Neural cell (in vitro differentiated cells): ENCODE measurements around the gene ST6GALNAC3. TPM values are rescaled to one million over a fixed set of nuclear protein-coding genes. Genes with fewer than 3 reads are reported as not detected.

Source experiments
- H2AFZ ChIP-seq: fragments of 200-600, 300-800 bp; sonication (generic), shearing (Covaris generic); 2 replicates; pipeline ENCODE4 v1.6.0; 2014; ENCODE audit warnings: low read depth, mild to moderate bottlenecking, antibody characterized with exemption, low read length, moderate library complexity
- H3F3A ChIP-seq: fragments of 200-600 bp; shearing (Covaris generic); 2 replicates; pipeline ENCODE4 v1.6.1; 2016; ENCODE audit warnings: mild to moderate bottlenecking, moderate library complexity, mixed read lengths, antibody characterized with exemption, low read length; ENCODE audit not compliant: insufficient read depth, poor library complexity, severe bottlenecking
- H3K27ac ChIP-seq: fragments of 200-600, 300-800 bp; sonication (generic), shearing (Covaris generic); 2 replicates; pipeline ENCODE4 v1.5.1; 2014; ENCODE audit warnings: mild to moderate bottlenecking, low read length, moderate library complexity
- H3K27me3 ChIP-seq: fragments of 300-800, 200-600 bp; sonication (generic), shearing (Covaris generic); 2 replicates; pipeline ENCODE4 v1.6.0; 2014; ENCODE audit warnings: mild to moderate bottlenecking, low read depth, low read length, moderate library complexity; ENCODE audit not compliant: insufficient read depth
- H3K36me3 ChIP-seq: fragments of 300-800, 200-600 bp; sonication (generic), shearing (Covaris generic); 2 replicates; pipeline ENCODE4 v1.5.1; 2014; ENCODE audit warnings: mild to moderate bottlenecking, antibody characterized with exemption, low read length, moderate library complexity; ENCODE audit not compliant: insufficient read depth
- H3K4me2 ChIP-seq: fragments of 300-800, 200-600 bp; sonication (generic), shearing (Covaris generic); 2 replicates; pipeline ENCODE4 v1.6.0; 2014; ENCODE audit warnings: mild to moderate bottlenecking, low read length
- H3K4me3 ChIP-seq: fragments of 300-800, 200-600 bp; sonication (generic), shearing (Covaris generic); 2 replicates; pipeline ENCODE4 v1.5.1; 2014; ENCODE audit warnings: mild to moderate bottlenecking, low read length, moderate library complexity
- H3K79me2 ChIP-seq: fragments of 200-600 bp; shearing (Covaris generic); replicated peaks from 2 replicates; pipeline ENCODE4 v1.6.0; 2014; ENCODE audit warnings: mild to moderate bottlenecking, low read length, moderate library complexity; ENCODE audit not compliant: insufficient read depth
- H3K9ac ChIP-seq: fragments of 300-800, 200-600 bp; sonication (generic), shearing (Covaris generic); 2 replicates; pipeline ENCODE4 v1.6.1; 2016; ENCODE audit warnings: mild to moderate bottlenecking, low read length, mixed read lengths
- H3K9me2 ChIP-seq: fragments of 200-600 bp; shearing (Covaris generic); 2 replicates; pipeline ENCODE4 v1.6.1; 2016; ENCODE audit warnings: mild to moderate bottlenecking, low read length, mixed read lengths; ENCODE audit not compliant: insufficient read depth
- H3K9me3 ChIP-seq: fragments of 200-600, 300-800 bp; sonication (generic), shearing (Covaris generic); 2 replicates; pipeline ENCODE4 v1.6.1; 2016; ENCODE audit warnings: mild to moderate bottlenecking, mixed run types, low read length, moderate library complexity, mixed read lengths
- H4K20me1 ChIP-seq: fragments of 200-600 bp; shearing (Covaris generic); 2 replicates; pipeline ENCODE4 v1.6.1; 2016; ENCODE audit warnings: mild to moderate bottlenecking, mixed run types; ENCODE audit not compliant: insufficient read depth
- EP300 ChIP-seq: fragments of 450-650 bp; conservative IDR thresholded peaks from 2 replicates; pipeline ENCODE4 v1.6.1; 2014; ENCODE audit warnings: antibody characterized with exemption, mild to moderate bottlenecking, moderate library complexity; ENCODE audit not compliant: poor library complexity, severe bottlenecking
- EZH2 ChIP-seq: fragments of 200-600, 300-800 bp; shearing (Covaris generic), sonication (generic); IDR thresholded peaks from 2 replicates; pipeline ENCODE4 v1.6.1; 2014; ENCODE audit warnings: antibody characterized with exemption, low read length, borderline replicate concordance, mild to moderate bottlenecking; ENCODE audit not compliant: insufficient read depth, poor library complexity, severe bottlenecking
- POLR2AphosphoS5 ChIP-seq: IDR thresholded peaks from 2 replicates; pipeline ENCODE4 v1.6.1; 2012
- SMC3 ChIP-seq: fragments of 450-650 bp; conservative IDR thresholded peaks from 2 replicates; pipeline ENCODE4 v1.6.1; 2014; ENCODE audit warnings: antibody characterized with exemption, mild to moderate bottlenecking, moderate library complexity; ENCODE audit not compliant: poor library complexity
- TAF1 ChIP-seq: IDR thresholded peaks from 2 replicates; pipeline ENCODE4 v1.6.1; 2012; ENCODE audit warnings: low read depth
- polyA plus RNA-seq: library from polyadenylated mRNA; depleted of rRNA; stranded (reverse); fragments of >200 nt; gene quantifications from 2 replicates; pipeline ENCODE4 v1.2.3, GENCODE V29; 2014
- TF ChIP-seq, protein P1 (sequence below): fragments of 450-650 bp; IDR thresholded peaks from 2 replicates; pipeline ENCODE4 v1.5.1; 2014; ENCODE audit warnings: antibody characterized with exemption, mild to moderate bottlenecking, moderate library complexity; ENCODE audit not compliant: poor library complexity, severe bottlenecking
- TF ChIP-seq, protein P2 (sequence below): IDR thresholded peaks from 2 replicates; pipeline ENCODE4 v1.6.1; 2012; ENCODE audit warnings: borderline replicate concordance

The ST6GALNAC3 gene
- polyA plus RNA-seq, 1 donor from 2014 or later = 3.6 TPM

DNA sequence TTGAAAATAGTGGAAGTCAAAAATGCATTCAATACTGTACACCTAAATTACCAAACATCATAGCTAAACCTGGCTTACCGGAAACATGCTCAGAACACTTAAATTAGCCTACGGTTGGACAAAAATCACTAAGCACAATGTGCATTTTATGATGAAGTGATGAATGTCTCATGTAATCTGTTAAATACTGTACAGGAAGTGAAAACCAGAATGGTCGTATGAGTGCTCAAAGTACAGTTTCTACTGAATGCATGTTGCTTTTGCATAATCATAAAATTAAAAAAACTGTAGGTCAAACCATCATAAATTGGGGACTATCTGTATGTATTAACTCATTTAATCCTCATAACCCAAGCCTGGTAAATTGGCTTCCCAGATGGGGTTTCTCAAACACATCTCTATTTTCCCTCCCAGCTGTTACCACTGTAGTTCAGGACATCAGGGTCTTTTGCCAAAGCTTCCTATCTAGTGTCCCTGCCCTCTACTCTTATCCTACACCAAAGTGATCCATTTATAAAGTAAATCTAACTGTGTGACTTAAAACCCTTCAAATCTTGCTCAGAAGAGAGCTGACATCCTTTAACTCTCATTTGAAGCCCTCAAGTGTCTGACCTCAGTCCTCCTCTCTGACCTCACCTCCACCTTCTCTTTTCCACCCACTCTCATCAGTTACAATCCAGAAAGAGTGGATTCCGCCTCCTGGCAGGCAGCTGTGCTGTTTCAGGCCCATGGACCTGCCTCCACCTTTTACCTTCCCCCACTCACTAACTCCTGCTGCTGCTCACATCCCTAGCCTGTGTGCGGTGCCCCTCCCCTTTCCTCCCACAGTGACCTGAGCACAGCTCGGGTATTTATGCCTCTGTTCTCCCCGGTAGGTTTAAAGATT lies 436.4 kb downstream of the ST6GALNAC3 start:
- no peaks in the 10 kb centered on the region for H3K36me3 ChIP-seq
- no peak overlapping the region for H3K4me2 ChIP-seq

DNA sequence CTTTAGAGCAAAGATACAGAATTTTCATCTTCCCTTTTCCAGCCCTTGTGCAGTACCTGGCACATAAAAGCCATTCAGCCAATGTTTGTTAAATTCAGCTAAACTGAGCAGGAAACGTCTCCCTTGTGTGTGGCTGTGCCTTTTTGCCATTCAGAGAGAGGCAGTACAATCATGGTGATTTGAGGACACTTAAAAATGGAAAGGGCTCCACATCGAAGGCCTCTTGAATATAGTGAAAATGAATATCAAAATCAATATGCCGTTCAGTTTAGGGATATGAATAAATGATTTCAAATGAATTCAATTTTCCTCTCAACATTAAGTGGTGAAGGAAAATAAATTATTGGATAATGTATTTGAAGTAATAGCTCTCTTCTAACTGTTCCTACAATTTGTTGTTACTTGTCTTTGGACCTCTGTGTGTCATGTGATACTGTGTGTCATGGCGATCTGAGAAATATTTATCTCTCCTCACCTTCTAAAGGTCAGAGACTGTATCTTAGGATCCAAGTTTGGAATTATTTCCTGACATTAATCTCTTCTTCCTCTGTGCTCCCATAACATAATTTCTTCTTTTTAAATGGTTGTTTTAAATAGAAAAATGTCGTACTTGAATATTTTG lies 437.1 kb downstream of the ST6GALNAC3 start:
- Histone ChIP-seq H3K36me3 (no peaks in the 10 kb centered on the region), H3K9ac (no peak overlapping the region), H4K20me1 (no peaks in the 10 kb centered on the region), H3K27ac (no peak overlapping the region), H3K4me2 (no peak overlapping the region), H3K9me3 (no peaks in the 10 kb centered on the region), H3K9me2 (no peaks in the 10 kb centered on the region), H3K79me2 (no peaks in the 10 kb centered on the region), H3K4me3 (no peak overlapping the region), H2AFZ (no peak overlapping the region), H3F3A (no peaks in the 10 kb centered on the region), H3K27me3 (no peaks in the 10 kb centered on the region)
- TF ChIP-seq, protein P1, sequence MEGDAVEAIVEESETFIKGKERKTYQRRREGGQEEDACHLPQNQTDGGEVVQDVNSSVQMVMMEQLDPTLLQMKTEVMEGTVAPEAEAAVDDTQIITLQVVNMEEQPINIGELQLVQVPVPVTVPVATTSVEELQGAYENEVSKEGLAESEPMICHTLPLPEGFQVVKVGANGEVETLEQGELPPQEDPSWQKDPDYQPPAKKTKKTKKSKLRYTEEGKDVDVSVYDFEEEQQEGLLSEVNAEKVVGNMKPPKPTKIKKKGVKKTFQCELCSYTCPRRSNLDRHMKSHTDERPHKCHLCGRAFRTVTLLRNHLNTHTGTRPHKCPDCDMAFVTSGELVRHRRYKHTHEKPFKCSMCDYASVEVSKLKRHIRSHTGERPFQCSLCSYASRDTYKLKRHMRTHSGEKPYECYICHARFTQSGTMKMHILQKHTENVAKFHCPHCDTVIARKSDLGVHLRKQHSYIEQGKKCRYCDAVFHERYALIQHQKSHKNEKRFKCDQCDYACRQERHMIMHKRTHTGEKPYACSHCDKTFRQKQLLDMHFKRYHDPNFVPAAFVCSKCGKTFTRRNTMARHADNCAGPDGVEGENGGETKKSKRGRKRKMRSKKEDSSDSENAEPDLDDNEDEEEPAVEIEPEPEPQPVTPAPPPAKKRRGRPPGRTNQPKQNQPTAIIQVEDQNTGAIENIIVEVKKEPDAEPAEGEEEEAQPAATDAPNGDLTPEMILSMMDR = no peak
- TF ChIP-seq EZH2 = no peak

More for the DNA sequence above, 436.4 kb downstream of the ST6GALNAC3 start:
- Histone ChIP-seq H3F3A (no peaks in the 10 kb centered on the region), H3K9me3 (no peaks in the 10 kb centered on the region), H3K27ac (no peak overlapping the region), H3K27me3 (no peaks in the 10 kb centered on the region), H3K9me2 (no peaks in the 10 kb centered on the region), H3K4me3 (no peak overlapping the region), H3K79me2 (no peaks in the 10 kb centered on the region), H3K9ac (no peak overlapping the region), H4K20me1 (no peaks in the 10 kb centered on the region), H2AFZ (no peak overlapping the region)
- TF ChIP-seq, protein P2, sequence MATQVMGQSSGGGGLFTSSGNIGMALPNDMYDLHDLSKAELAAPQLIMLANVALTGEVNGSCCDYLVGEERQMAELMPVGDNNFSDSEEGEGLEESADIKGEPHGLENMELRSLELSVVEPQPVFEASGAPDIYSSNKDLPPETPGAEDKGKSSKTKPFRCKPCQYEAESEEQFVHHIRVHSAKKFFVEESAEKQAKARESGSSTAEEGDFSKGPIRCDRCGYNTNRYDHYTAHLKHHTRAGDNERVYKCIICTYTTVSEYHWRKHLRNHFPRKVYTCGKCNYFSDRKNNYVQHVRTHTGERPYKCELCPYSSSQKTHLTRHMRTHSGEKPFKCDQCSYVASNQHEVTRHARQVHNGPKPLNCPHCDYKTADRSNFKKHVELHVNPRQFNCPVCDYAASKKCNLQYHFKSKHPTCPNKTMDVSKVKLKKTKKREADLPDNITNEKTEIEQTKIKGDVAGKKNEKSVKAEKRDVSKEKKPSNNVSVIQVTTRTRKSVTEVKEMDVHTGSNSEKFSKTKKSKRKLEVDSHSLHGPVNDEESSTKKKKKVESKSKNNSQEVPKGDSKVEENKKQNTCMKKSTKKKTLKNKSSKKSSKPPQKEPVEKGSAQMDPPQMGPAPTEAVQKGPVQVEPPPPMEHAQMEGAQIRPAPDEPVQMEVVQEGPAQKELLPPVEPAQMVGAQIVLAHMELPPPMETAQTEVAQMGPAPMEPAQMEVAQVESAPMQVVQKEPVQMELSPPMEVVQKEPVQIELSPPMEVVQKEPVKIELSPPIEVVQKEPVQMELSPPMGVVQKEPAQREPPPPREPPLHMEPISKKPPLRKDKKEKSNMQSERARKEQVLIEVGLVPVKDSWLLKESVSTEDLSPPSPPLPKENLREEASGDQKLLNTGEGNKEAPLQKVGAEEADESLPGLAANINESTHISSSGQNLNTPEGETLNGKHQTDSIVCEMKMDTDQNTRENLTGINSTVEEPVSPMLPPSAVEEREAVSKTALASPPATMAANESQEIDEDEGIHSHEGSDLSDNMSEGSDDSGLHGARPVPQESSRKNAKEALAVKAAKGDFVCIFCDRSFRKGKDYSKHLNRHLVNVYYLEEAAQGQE = no peak
- TF ChIP-seq SMC3 (no peak), TAF1 (no peak), EZH2 (no peak), POLR2AphosphoS5 (no peak), EP300 (no peak)
- TF ChIP-seq, protein P1 = no peak
